GM19351 (cell line): ENCODE data around the gene ZNF18.
"Not testable (repeated sequence)": the region's sequence is repeated elsewhere in the genome, so short reads cannot be mapped to it uniquely, and the experiment has no call there.

ENCODE experiments used
- ATAC-seq: cut with Tn5 transposase; IDR thresholded peaks from one replicate; pipeline ENCODE4 v1.9.1; 2021; ENCODE audit warnings: mild to moderate bottlenecking, moderate library complexity; ENCODE audit not compliant: unreplicated experiment

The ZNF18 gene

GRCh38 chr17:11986942-11987329 lies 10.3 kb downstream of the ZNF18 start:
- no peak for ATAC-seq

GRCh38 chr17:11986179-11986941 lies 10.9 kb downstream of the ZNF18 start:
- no peak for ATAC-seq

GRCh38 chr17:11981862-11982261 lies 15.4 kb downstream of the ZNF18 start:
- no peak for ATAC-seq

GRCh38 chr17:11980813-11981212 lies 16.5 kb downstream of the ZNF18 start:
- no peak for ATAC-seq

GRCh38 chr17:11979795-11980194 lies 17.5 kb downstream of the ZNF18 start:
- no peak for ATAC-seq

- not testable (repeated sequence) for ATAC-seq
Measured at GRCh38 chr17:11972741-11973140, 24.5 kb downstream of the ZNF18 start.

GRCh38 chr17:11969565-11969964 lies 27.7 kb downstream of the ZNF18 start:
- no peak for ATAC-seq

- ATAC-seq: no peak
Measured at GRCh38 chr17:11954936-11955335, 42.3 kb downstream of the ZNF18 start.

- no peak for ATAC-seq
Measured at GRCh38 chr17:11953924-11954323, 43.4 kb downstream of the ZNF18 start.

- ATAC-seq: no peak
Measured at GRCh38 chr17:11952610-11953009, 44.7 kb downstream of the ZNF18 start.

- no peak for ATAC-seq
Measured at GRCh38 chr17:11950771-11951519, 46.3 kb downstream of the ZNF18 start.

GRCh38 chr17:11949571-11949970 lies 47.7 kb downstream of the ZNF18 start:
- not testable (repeated sequence) for ATAC-seq

GRCh38 chr17:11948789-11949188 lies 48.5 kb downstream of the ZNF18 start:
- no peak for ATAC-seq

GRCh38 chr17:11944587-11944986 lies 52.7 kb downstream of the ZNF18 start:
- no peak for ATAC-seq

- no peak for ATAC-seq
Measured at GRCh38 chr17:11943759-11944347, 53.4 kb downstream of the ZNF18 start.

GRCh38 chr17:11943086-11943485 lies 54.2 kb downstream of the ZNF18 start:
- ATAC-seq: not testable (repeated sequence)

- no peak for ATAC-seq
Measured at GRCh38 chr17:11940904-11941303, 56.4 kb downstream of the ZNF18 start.

GRCh38 chr17:11935734-11936406 lies 61.4 kb downstream of the ZNF18 start:
- no peak for ATAC-seq

GRCh38 chr17:11932337-11932898 lies 64.9 kb downstream of the ZNF18 start:
- ATAC-seq: no peak

GRCh38 chr17:11928436-11928835 lies 68.8 kb downstream of the ZNF18 start:
- ATAC-seq: no peak
